Stomach smooth muscle (tissue), 2 donors: ENCODE measurements around the gene LRRC63.
"Not testable (repeated sequence)": the region's sequence is repeated elsewhere in the genome, so short reads cannot be mapped to it uniquely, and the experiment has no call there.

Source experiments
- H3K27ac ChIP-seq: one replicate; pipeline ENCODE4 v1.7.0; 2013; ENCODE audit warnings: mild to moderate bottlenecking, low read length, inconsistent platforms
- H3K27me3 ChIP-seq, 2 donors: one replicate each; pipeline ENCODE4 v1.7.0; 2013; ENCODE audit warnings: low read length in 2 of 2; ENCODE audit not compliant: insufficient read depth in 2 of 2, control insufficient read depth in 1 of 2
- H3K36me3 ChIP-seq, 2 donors: one replicate each; pipeline ENCODE4 v1.7.0; 2013; ENCODE audit warnings: low read length in 2 of 2; ENCODE audit not compliant: control insufficient read depth in 2 of 2, insufficient read depth in 2 of 2
- H3K4me1 ChIP-seq: one replicate; pipeline ENCODE4 v1.7.0; 2013; ENCODE audit warnings: low read length; ENCODE audit not compliant: control insufficient read depth, insufficient read depth
- H3K4me3 ChIP-seq, 2 donors: one replicate each; pipeline ENCODE4 v1.7.0; 2013; ENCODE audit warnings: low read length in 2 of 2
- H3K9ac ChIP-seq, 2 donors: one replicate each; pipeline ENCODE4 v1.7.0; 2013; ENCODE audit warnings: low read length in 2 of 2, mild to moderate bottlenecking in 1 of 2
- H3K9me3 ChIP-seq, 2 donors: one replicate each; pipeline ENCODE4 v1.7.0; 2013; ENCODE audit warnings: low read length in 2 of 2; ENCODE audit not compliant: control insufficient read depth in 2 of 2
- donor health status: healthy.
- donor health status: Pancreatic carcinoma.

Gene LRRC63

GRCh38 chr13:46211483-46212351 lies at the start of gene LRRC63:
TSS of gene LRRC63 (plus strand) at chr13:46211928. CDS start at chr13:46213035, 1,107 bp downstream.
- Histone ChIP-seq H3K36me3 (no peaks in the 10 kb centered on the region), H3K9ac (peak within 1 kb of the TSS; percentile 52 to 58), H3K9me3 (no peaks in the 10 kb centered on the region), H3K27me3 (no peaks in the 10 kb centered on the region), H3K4me3 (peak within 1 kb of the TSS; percentile 80 to 92), H3K27ac (no peak within 1 kb of the TSS), H3K4me1 (peaks cover 3% of the 10 kb centered on the region)

GRCh38 chr13:46162741-46163140 lies 49.0 kb upstream of the LRRC63 start:
- not testable (repeated sequence) for H3K4me1 ChIP-seq, H3K9ac ChIP-seq, H3K27ac ChIP-seq

GRCh38 chr13:46164661-46165060 lies 47.1 kb upstream of the LRRC63 start:
- Histone ChIP-seq H3K9ac (no peak overlapping the region), H3K4me1 (no peaks in the 10 kb centered on the region), H3K4me3 (no peak overlapping the region), H3K9me3 (no peaks in the 10 kb centered on the region), H3K36me3 (no peaks in the 10 kb centered on the region), H3K27ac (no peak overlapping the region), H3K27me3 (peaks cover 0 to 3% of the 10 kb centered on the region in 2 donors)

More at GRCh38 chr13:46162741-46163140, 49.0 kb upstream of the LRRC63 start:
- not testable (repeated sequence) for H3K9me3 ChIP-seq, H3K36me3 ChIP-seq, H3K4me3 ChIP-seq, H3K27me3 ChIP-seq

GRCh38 chr13:46165485-46166223 lies 46.1 kb upstream of the LRRC63 start:
- no peak overlapping the region for H3K4me3 ChIP-seq

GRCh38 chr13:46166224-46166584 lies 45.5 kb upstream of the LRRC63 start:
- no peaks in the 10 kb centered on the region for H3K36me3 ChIP-seq
- no peak overlapping the region for H3K4me3 ChIP-seq
- peaks cover 0 to 3% of the 10 kb centered on the region in 2 donors for H3K27me3 ChIP-seq
- no peaks in the 10 kb centered on the region for H3K9me3 ChIP-seq
- no peak overlapping the region for H3K9ac ChIP-seq
- H3K4me1 ChIP-seq, result no peaks in the 10 kb centered on the region
- no peak overlapping the region for H3K27ac ChIP-seq

More at GRCh38 chr13:46165485-46166223, 46.1 kb upstream of the LRRC63 start:
- Histone ChIP-seq H3K9ac (no peak overlapping the region), H3K27ac (no peak overlapping the region), H3K36me3 (no peaks in the 10 kb centered on the region), H3K27me3 (peaks cover 0 to 3% of the 10 kb centered on the region in 2 donors), H3K9me3 (no peaks in the 10 kb centered on the region), H3K4me1 (no peaks in the 10 kb centered on the region)

GRCh38 chr13:46166947-46167610 lies 44.6 kb upstream of the LRRC63 start:
- Histone ChIP-seq H3K4me3 (no peak overlapping the region), H3K4me1 (no peaks in the 10 kb centered on the region)

GRCh38 chr13:46168341-46168740 lies 43.4 kb upstream of the LRRC63 start:
- H3K9me3 ChIP-seq, result no peaks in the 10 kb centered on the region
- no peak overlapping the region for H3K27ac ChIP-seq
- H3K4me1 ChIP-seq, result no peaks in the 10 kb centered on the region
- no peaks in the 10 kb centered on the region for H3K36me3 ChIP-seq
- H3K27me3 ChIP-seq, result peaks cover 0 to 3% of the 10 kb centered on the region in 2 donors
- no peak overlapping the region for H3K9ac ChIP-seq
- no peak overlapping the region for H3K4me3 ChIP-seq

More at GRCh38 chr13:46166947-46167610, 44.6 kb upstream of the LRRC63 start:
- Histone ChIP-seq H3K27me3 (peaks cover 0 to 3% of the 10 kb centered on the region in 2 donors), H3K27ac (no peak overlapping the region), H3K36me3 (no peaks in the 10 kb centered on the region), H3K9me3 (no peaks in the 10 kb centered on the region), H3K9ac (no peak overlapping the region)

- no peak overlapping the region for H3K27ac ChIP-seq
Measured at GRCh38 chr13:46168783-46169182, 42.9 kb upstream of the LRRC63 start.

GRCh38 chr13:46169758-46170157 lies 42.0 kb upstream of the LRRC63 start:
- peaks cover 0 to 3% of the 10 kb centered on the region in 2 donors for H3K27me3 ChIP-seq
- H3K27ac ChIP-seq, result no peak overlapping the region
- no peaks in the 10 kb centered on the region for H3K4me1 ChIP-seq
- H3K36me3 ChIP-seq, result no peaks in the 10 kb centered on the region
- H3K9me3 ChIP-seq, result no peaks in the 10 kb centered on the region
- H3K4me3 ChIP-seq, result no peak overlapping the region
- H3K9ac ChIP-seq, result no peak overlapping the region

More at GRCh38 chr13:46168783-46169182, 42.9 kb upstream of the LRRC63 start:
- H3K4me1 ChIP-seq, result no peaks in the 10 kb centered on the region
- no peaks in the 10 kb centered on the region for H3K9me3 ChIP-seq
- no peaks in the 10 kb centered on the region for H3K36me3 ChIP-seq
- H3K27me3 ChIP-seq, result peaks cover 0 to 3% of the 10 kb centered on the region in 2 donors
- no peak overlapping the region for H3K4me3 ChIP-seq
- no peak overlapping the region for H3K9ac ChIP-seq

- H3K36me3 ChIP-seq, result no peaks in the 10 kb centered on the region
- no peaks in the 10 kb centered on the region for H3K4me1 ChIP-seq
- H3K27ac ChIP-seq, result no peak overlapping the region
- H3K27me3 ChIP-seq, result peaks cover 0 to 3% of the 10 kb centered on the region in 2 donors
- H3K9ac ChIP-seq, result no peak overlapping the region
- no peaks in the 10 kb centered on the region for H3K9me3 ChIP-seq
- no peak overlapping the region for H3K4me3 ChIP-seq
Measured at GRCh38 chr13:46170268-46170667, 41.5 kb upstream of the LRRC63 start.
